Measurements from ENCODE around the gene TMEM143. TPM values are rescaled to one million over a fixed set of nuclear protein-coding genes. Genes with fewer than 3 reads are reported as not detected.

Gene TMEM143
- total and polyA plus RNA-seq, 4 donors, result 3.2 to 10.2 (median 6.7) TPM

GRCh38 chr19:48381178-48381950 lies 17.6 kb upstream of the TMEM143 start:
- no peak overlapping the region for H3K27ac ChIP-seq (ENCODE audit: low read depth in 1 of 2, low read length in 2 of 2)
- H3K4me3 ChIP-seq (ENCODE audit: low read depth in 1 of 3, low read length in 3 of 3), result no peak overlapping the region
- no peaks in the 10 kb centered on the region for H3K4me1 ChIP-seq (ENCODE audit: control insufficient read depth in 4 of 4, insufficient read depth in 4 of 4, low read length in 3 of 4)
- DNase-seq (ENCODE audit: low spot score), result no peak
- no peaks in the 10 kb centered on the region for H3K9me3 ChIP-seq (ENCODE audit: control insufficient read depth in 4 of 4, low read length in 3 of 4)
- 95% methylated on average over 11 of the region's 11 CpGs for whole genome bisulfite sequencing
- no peak overlapping the region for H3K9ac ChIP-seq (ENCODE audit: low read depth in 1 of 2, low read length in 2 of 2)
- H3K27me3 ChIP-seq (ENCODE audit: control insufficient read depth in 4 of 4, insufficient read depth in 4 of 4, low read length in 3 of 4), result no peaks in the 10 kb centered on the region
- no peak for TF ChIP-seq FOXA1 (IDR thresholded peaks at IDR 0.05)
- no peak for TF ChIP-seq SP1 (IDR thresholded peaks at IDR 0.05)
- TF ChIP-seq ZBTB33 (IDR thresholded peaks at IDR 0.05), result no peak
- no peak for TF ChIP-seq RXRA (IDR thresholded peaks at IDR 0.05)
- peaks cover 17 to 41% (median 30%) of the 10 kb centered on the region in 4 donors for H3K36me3 ChIP-seq (ENCODE audit: control insufficient read depth in 4 of 4, insufficient read depth in 3 of 4, low read depth in 1 of 4, low read length in 3 of 4)

DNA sequence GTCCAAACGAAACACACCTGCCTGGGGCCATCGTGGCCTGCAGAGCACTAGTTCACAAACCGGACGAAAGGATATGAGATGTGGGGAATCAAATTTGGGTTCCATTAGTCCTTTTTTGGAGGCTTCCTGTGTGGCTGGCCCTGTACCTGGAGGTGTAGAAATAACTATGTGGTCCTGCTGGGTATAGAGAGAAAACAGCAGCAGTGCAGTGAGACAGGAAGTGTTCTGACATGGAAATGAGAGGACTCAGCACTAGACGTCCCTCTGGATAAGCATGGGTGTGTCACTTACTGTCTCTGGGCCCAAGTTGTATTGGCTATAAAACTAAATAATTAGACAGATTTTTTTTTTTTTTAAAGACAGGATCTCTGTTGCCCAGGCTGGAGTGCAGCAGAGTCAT lies 15.3 kb upstream of the TMEM143 start:
- 77% methylated on average over 5 of the region's 5 CpGs for whole genome bisulfite sequencing
- no peak for TF ChIP-seq NR2F2 (IDR thresholded peaks at IDR 0.05)
- no peak overlapping the region for H3K9ac ChIP-seq (ENCODE audit: low read depth in 1 of 2, low read length in 2 of 2)
- DNase-seq (ENCODE audit: low spot score), result no peak
- no peak overlapping the region for H3K27ac ChIP-seq (ENCODE audit: low read depth in 1 of 2, low read length in 2 of 2)
- no peak overlapping the region for H3K4me3 ChIP-seq (ENCODE audit: low read depth in 1 of 3, low read length in 3 of 3)
- H3K9me3 ChIP-seq (ENCODE audit: control insufficient read depth in 4 of 4, low read length in 3 of 4), result no peaks in the 10 kb centered on the region
- no peaks in the 10 kb centered on the region for H3K27me3 ChIP-seq (ENCODE audit: control insufficient read depth in 4 of 4, insufficient read depth in 4 of 4, low read length in 3 of 4)
- H3K4me1 ChIP-seq (ENCODE audit: control insufficient read depth in 4 of 4, insufficient read depth in 4 of 4, low read length in 3 of 4), result no peaks in the 10 kb centered on the region
- peaks cover 9 to 26% (median 15%) of the 10 kb centered on the region in 4 donors for H3K36me3 ChIP-seq (ENCODE audit: control insufficient read depth in 4 of 4, insufficient read depth in 3 of 4, low read depth in 1 of 4, low read length in 3 of 4)

DNA sequence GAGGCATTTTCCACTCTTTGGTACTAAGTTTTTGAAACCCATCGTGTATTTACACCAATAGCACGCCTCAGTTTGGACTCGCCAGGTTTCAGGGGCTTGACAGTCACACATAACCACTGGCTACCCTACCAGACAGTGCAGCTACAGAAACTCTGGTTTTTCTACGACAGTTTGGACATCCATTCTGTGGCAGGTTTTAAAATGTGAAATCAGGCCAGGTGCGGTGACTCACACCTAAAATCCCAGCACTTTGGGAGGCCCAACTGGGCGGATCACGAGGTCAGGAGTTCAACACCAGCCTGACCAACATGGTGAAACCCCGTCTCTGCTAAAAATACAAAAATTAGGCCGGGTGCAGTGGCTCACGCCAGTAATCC lies 14.4 kb upstream of the TMEM143 start:
- no peaks in the 10 kb centered on the region for H3K9me3 ChIP-seq (ENCODE audit: control insufficient read depth in 4 of 4, low read length in 3 of 4)
- no peak for DNase-seq (ENCODE audit: low spot score)
- H3K27me3 ChIP-seq (ENCODE audit: control insufficient read depth in 4 of 4, insufficient read depth in 4 of 4, low read length in 3 of 4), result no peaks in the 10 kb centered on the region
- no peak overlapping the region for H3K27ac ChIP-seq (ENCODE audit: low read depth in 1 of 2, low read length in 2 of 2)
- no peaks in the 10 kb centered on the region for H3K4me1 ChIP-seq (ENCODE audit: control insufficient read depth in 4 of 4, insufficient read depth in 4 of 4, low read length in 3 of 4)
- H3K36me3 ChIP-seq (ENCODE audit: control insufficient read depth in 4 of 4, insufficient read depth in 3 of 4, low read depth in 1 of 4, low read length in 3 of 4), result peaks cover 3 to 17% (median 8%) of the 10 kb centered on the region in 4 donors
- TF ChIP-seq ZBTB33 (IDR thresholded peaks at IDR 0.05) (no peak), RXRA (IDR thresholded peaks at IDR 0.05) (no peak), JUND (IDR thresholded peaks at IDR 0.05) (no peak), GABPA (IDR thresholded peaks at IDR 0.05 in 1 of 2, conservative IDR thresholded peaks at IDR 0.05 in 1 of 2) (no peak), EGR1 (IDR thresholded peaks at IDR 0.05; ENCODE audit: low read depth in 2 of 2) (no peak), YY1 (IDR thresholded peaks at IDR 0.05) (no peak), ATF3 (IDR thresholded peaks at IDR 0.05) (no peak), TAF1 (conservative IDR thresholded peaks at IDR 0.05) (no peak), FOXA2 (IDR thresholded peaks at IDR 0.05) (no peak), MAX (IDR thresholded peaks at IDR 0.05) (no peak), HNF4A (conservative IDR thresholded peaks at IDR 0.05) (no peak), NR2F2 (IDR thresholded peaks at IDR 0.05) (no peak)
- TF ChIP-seq, protein P1, sequence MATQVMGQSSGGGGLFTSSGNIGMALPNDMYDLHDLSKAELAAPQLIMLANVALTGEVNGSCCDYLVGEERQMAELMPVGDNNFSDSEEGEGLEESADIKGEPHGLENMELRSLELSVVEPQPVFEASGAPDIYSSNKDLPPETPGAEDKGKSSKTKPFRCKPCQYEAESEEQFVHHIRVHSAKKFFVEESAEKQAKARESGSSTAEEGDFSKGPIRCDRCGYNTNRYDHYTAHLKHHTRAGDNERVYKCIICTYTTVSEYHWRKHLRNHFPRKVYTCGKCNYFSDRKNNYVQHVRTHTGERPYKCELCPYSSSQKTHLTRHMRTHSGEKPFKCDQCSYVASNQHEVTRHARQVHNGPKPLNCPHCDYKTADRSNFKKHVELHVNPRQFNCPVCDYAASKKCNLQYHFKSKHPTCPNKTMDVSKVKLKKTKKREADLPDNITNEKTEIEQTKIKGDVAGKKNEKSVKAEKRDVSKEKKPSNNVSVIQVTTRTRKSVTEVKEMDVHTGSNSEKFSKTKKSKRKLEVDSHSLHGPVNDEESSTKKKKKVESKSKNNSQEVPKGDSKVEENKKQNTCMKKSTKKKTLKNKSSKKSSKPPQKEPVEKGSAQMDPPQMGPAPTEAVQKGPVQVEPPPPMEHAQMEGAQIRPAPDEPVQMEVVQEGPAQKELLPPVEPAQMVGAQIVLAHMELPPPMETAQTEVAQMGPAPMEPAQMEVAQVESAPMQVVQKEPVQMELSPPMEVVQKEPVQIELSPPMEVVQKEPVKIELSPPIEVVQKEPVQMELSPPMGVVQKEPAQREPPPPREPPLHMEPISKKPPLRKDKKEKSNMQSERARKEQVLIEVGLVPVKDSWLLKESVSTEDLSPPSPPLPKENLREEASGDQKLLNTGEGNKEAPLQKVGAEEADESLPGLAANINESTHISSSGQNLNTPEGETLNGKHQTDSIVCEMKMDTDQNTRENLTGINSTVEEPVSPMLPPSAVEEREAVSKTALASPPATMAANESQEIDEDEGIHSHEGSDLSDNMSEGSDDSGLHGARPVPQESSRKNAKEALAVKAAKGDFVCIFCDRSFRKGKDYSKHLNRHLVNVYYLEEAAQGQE (IDR thresholded peaks at IDR 0.05), result no peak
- no peak overlapping the region for H3K4me3 ChIP-seq (ENCODE audit: low read depth in 1 of 3, low read length in 3 of 3)
- H3K9ac ChIP-seq (ENCODE audit: low read depth in 1 of 2, low read length in 2 of 2), result no peak overlapping the region
- WGBS, result 94% methylated on average over 10 of the region's 10 CpGs
